GM04503 (cell line): ENCODE results near the gene PCNT.
"Not testable (repeated sequence)": the region's sequence is repeated elsewhere in the genome, so short reads cannot be mapped to it uniquely, and the experiment has no call there.

Experiments
- DNase-seq: peaks from one replicate; pipeline ENCODE4 v3.0.0-alpha.2; 2012; ENCODE audit warnings: low read depth

Gene PCNT

DNA sequence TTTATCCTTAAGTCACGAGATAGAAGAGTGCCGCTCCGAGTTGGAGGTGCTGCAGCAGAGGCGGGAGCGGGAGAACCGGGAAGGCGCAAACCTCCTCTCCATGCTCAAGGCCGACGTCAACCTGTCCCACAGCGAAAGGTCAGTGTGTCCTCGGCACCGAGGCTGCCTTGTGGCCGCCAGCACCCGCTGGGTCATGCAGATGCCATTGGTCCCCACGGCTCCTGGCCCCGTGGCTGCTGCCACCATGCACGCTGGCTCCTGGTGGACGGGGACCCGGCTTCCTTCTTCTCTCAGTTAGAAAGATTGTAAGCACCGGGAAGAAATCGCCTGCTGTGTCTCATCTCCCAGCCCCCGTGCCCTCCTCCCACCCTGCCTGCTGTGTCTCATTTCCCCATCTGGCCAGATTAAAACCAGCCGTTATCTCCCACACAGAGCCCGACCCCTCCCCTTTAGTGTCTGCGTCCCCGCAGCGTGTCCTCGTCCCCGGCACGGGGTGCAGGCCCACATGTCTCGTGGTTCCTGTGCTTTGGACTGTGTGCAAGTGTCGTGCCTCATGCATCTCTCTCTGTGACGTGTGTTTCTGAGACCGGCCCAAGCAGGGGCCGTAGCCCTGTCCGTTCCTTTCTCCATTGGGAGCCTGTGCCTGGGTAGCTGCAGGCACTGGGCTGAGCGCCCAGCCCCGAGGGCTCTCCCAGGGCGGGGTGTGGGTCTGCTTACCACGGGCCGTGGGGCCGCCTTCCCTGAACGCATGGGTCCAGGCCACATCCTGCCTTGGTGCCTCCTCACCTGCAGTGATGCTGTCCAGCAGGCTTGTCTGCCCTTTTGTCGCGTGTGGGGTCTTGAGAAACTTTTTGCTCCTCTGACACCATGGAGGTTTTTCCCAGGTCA is 62.1 kb downstream of the PCNT start:
- DNase-seq = no peak

DNA sequence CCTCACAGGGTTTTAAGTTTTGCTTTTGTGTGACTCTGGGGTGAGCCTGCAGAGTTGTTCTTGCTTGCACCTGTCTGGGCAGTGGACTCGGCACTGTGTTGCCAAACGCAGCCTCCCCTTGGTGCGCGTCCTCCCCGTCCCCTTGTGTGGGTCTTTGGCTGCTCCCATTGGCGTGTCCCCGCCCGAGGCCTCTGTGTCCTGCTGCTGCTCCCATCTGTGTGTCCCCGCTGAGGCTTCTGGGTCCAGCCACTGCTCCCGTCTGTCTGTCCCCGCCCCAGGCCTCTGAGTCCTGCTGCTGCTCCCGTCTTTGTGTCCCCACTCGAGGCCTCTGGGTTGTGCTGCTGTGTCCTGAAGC is 62.8 kb downstream of the PCNT start:
- no peak for DNase-seq

- DNase-seq = no peak
Measured at GRCh38 chr21:46388206-46388880, 64.4 kb downstream of the PCNT start.

DNA sequence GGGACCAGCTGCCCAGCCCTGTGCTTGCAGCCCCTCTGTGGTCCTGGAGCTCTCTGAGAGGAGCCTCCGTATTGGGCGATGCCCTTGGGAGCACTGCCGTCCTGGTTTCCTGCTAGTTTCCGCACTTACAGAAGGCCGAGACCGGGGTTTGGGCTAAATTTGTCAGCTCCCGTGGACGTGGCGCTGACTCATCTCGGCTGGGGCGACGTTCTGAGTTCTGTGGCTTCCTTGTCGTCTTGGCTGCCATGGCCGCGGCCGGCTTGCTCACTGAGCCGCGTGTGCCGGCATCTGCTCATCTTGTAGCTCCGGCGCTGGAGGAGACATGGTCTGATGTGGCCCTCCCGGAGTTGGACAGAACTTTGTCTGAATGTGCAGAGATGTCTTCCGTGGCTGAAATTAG is 64.9 kb downstream of the PCNT start:
- no peak for DNase-seq

DNA sequence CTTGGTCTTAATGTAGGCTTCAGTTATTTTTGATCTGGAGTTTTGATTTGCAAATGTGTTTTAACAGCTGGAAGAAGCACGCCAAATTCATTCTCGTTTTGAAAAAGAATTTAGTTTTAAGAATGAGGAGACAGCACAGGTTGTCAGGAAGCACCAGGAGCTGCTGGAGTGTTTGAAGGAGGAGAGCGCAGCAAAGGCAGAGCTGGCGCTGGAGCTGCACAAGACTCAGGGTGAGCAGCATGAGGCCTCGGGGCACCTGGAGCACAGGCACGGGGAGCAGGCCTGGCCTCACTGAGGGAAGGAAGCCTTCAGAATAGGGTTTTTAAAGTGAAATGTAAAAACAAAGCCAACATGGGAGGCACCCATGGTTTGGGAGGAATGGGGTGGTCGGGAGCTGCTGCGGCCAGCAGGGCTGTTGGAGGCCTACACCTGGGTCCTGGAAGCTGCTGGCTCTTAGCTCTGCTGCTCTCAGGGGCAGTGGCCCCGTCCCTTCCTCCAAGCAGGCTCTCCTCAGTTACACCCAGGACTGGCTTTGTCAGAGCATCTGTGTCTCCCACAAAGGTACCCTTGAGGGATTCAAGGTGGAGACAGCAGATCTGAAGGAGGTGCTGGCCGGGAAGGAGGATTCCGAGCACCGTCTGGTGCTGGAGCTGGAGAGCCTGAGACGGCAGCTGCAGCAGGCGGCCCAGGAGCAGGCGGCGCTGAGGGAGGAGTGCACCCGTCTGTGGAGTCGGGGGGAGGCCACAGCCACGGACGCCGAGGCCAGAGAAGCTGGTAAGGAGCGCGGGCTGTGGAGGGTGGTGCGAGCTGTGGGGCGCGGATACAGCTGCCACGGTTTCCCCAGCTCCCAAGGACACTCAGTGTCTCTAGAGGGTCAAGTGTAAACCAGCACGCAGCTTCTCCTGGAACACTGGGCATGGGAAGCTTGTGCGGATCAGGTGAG is 66.9 kb downstream of the PCNT start:
- no peak for DNase-seq

DNA sequence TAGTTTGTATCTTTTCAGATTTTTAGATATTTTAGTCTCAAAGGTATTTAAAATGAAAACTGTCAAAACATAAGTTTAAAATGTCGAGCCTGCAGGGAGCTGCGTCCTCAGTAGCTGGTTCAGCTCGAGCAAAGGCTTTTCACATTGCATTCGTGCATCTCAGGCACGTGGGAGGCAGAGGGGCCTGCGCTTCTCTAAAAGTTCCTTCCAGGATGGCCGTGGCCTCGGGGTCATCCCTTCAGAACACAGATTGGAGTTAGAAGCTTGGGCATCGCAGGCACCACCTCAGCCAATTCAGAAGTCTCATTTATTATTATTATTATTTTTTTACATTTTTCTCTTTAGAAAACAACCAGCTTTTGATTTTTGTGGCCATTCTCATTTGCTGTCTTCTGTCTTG is 67.8 kb downstream of the PCNT start:
- DNase-seq = no peak

- DNase-seq = peak; percentile 27
Measured at GRCh38 chr21:46392921-46393320, 69.0 kb downstream of the PCNT start.

DNA sequence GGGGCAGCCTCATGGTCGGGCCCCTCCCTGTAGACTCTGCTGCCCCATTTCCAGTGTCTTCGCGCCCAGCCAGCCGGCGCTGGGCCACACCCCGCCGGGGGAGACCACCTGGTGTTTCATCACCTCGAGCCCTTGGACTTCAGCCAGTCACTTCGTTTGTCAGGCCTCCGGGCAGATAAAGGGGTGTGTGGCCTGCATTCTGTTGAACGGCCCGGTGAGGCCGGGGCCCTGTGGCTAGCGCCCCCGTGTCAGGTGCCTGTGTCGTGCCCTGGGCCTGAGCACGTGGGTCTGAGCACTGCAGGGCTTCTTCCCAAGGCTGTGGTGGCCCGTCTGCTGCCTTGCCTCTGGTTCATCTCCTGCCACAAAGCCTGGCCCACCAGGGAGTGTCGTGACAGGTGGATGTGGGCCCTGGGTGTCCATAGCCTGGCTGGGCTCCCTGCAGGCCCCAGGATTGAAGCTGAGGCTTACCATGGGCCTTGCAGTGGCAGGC is 69.5 kb downstream of the PCNT start:
- DNase-seq = no peak

DNA sequence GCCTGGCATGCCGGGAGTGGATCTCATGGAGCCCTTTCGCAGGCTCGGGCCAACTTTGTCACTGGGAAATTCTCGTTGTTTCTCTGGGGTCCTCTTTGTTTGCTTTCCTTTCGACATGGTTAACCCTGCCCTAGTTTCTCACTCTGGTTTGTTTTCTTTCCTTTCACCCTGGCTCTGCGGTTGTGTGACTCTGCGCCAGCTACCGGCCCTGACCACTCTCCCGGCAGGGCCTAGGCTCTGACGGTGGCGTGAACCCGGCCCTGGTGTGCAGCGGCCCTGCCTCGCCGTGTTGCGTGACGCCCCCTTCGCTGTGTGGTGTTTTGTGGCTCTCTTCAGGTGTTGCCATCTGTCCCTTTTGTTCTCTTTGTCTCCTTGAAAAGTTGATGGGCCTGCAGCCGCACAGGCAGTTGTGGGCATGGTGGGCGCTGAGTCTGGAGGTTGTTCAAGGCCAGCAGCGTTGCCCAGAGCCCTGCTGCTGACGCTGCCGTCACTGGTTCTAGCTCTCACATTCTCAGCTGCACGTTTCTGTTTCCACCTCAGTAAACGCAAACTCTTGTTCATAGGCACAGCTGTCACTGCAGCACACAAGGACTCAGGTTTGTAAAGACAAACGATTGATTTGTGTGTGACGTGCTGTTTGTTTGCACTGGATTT is 70.1 kb downstream of the PCNT start:
- no peak for DNase-seq

DNA sequence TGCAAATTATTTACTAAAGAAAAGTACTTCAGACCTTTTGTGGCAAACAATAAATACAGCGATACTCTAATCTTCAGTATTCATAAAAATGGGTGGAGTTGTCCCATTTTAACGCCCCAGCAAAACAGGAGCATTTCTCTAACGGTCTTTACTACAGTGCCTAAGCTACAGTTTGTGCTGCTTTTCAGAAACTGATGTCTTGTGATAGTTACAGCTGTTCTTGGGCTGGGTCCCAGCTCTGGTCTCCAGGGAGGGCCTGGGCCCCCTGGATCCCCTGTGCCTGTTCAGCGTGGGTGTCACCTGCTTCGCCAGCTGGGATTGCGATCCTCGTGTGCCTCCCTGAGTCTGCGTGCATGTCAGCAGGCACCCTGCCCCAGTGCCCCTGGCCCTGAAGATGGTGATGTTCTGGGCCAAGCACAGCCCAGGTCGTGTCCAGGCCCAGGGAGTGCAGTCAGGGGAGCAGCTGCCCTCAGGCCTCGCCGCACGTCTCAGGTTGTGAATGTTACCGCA is 70.7 kb downstream of the PCNT start:
- no peak for DNase-seq

DNA sequence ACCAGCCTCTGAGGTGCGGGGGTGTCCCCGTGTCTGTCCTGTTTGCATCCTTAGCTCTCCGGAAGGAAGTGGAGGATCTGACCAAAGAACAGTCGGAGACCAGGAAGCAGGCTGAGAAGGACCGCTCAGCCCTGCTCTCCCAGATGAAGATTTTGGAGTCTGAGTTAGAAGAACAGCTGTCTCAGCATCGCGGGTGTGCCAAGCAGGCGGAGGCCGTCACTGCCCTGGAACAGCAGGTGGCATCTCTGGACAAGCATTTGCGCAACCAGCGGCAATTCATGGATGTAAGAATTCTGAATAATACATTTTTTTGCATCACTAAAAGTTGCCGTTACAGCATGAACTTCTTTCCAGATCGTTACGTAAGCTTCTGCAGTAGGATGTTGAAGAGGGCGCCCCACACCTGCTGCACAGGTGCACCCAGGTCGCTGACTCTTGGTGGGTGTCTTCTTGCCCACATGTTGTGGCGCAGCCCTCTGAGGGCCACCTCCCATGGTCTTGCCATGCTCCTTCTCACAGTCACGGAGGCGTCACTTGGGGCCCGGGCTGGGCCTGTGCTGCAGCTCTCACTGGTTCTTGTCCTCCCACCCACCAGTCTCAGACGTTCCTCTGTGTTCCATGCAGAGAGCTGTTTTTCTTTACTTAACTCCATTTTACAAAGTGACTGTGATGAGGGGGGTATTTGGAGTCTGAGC is 73.4 kb downstream of the PCNT start:
- DNase-seq = no peak

GRCh38 chr21:46397993-46398392 is 74.0 kb downstream of the PCNT start:
- DNase-seq = no peak

- DNase-seq = no peak
Measured at GRCh38 chr21:46399129-46399528, 75.2 kb downstream of the PCNT start.

- DNase-seq = no peak
Measured at GRCh38 chr21:46399686-46400085, 75.7 kb downstream of the PCNT start.

- no peak for DNase-seq
Measured at GRCh38 chr21:46401186-46401910, 77.4 kb downstream of the PCNT start.

- DNase-seq = no peak
Measured at GRCh38 chr21:46402421-46402820, 78.5 kb downstream of the PCNT start.

DNA sequence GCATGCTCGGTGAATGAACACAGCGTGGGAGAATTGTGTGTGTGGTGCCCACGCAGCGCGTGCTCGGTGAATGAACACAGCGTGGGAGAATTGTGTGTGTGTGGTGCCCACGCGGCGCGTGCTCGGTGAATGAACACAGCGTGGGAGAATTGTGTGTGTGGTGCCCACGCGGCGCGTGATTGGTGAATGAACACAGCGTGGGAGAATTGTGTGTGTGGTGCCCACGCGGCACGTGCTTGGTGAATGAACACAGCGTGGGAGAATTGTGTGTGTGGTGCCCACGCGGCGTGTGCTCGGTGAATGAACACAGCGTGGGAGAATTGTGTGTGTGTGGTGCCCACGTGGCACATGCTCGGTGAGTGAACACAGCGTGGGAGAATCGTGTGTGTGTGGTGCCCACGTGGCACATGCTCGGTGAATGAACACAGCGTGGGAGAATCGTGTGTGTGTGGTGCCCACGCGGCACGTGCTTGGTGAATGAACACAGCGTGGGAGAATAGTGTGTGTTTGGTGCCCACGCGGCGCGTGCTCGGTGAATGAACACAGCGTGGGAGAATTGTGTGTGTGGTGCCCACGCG is 79.4 kb downstream of the PCNT start:
- not testable (repeated sequence) for DNase-seq

GRCh38 chr21:46404306-46404705 is 80.3 kb downstream of the PCNT start:
- DNase-seq = no peak

- no peak for DNase-seq
Measured at GRCh38 chr21:46406001-46406400, 82.0 kb downstream of the PCNT start.
